Activated naive CD4-positive, alpha-beta T cell treated with anti-CD3 and anti-CD28 coated beads, Interleukin-2, amount 50 U/mL, for 16 hours (primary cell): Measurements from ENCODE around the gene GRWD1.

Experiments used
- DNase-seq: peaks from one replicate; pipeline ENCODE4 v3.0.0-alpha.2; 2020

Gene GRWD1

DNA sequence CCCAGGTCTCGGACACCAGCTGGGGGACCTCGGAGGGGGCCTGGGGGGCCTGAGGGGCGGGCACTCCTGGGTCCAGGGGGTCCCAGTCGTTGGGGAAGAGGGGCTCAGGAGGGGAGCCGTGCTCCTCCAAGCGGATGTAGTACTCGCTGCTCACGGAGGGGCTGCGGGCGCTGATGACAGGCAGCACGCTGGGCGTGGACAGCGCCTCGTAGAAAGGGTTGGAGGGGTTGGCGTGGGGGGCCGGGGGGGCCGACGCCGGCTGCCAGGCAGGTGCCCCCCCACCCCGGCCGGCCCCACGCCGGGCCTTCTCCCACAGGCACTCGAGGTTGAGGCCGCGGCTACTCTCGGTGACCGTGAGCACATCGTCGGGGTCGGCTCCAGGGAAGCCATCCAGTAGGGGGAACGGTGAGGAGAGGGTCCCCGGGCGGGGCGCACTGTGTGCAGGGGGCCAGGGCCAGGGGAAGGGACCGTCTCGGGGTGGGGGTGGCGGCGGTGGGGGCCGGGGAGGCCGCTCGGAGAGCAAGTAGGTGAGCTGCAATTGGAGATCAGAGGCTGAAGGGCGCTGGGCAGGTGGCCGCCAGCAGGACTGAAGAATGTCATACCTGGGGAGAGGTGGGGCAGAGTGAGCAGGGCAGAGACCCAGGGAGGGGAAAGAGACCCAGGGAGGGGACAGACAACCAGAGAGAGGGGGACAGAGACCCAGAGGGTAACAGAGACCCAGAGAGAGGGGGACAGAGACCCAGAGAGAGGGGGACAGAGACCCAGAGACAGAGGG is 53.7 kb downstream of the GRWD1 start:
- no peak for DNase-seq

GRCh38 chr19:48500830-48501493 is 55.2 kb downstream of the GRWD1 start:
- DNase-seq: no peak

- peak; percentile 63 for DNase-seq
These were observed 55.9 kb downstream of the GRWD1 start for GRCh38 chr19:48501494-48502349.

DNA sequence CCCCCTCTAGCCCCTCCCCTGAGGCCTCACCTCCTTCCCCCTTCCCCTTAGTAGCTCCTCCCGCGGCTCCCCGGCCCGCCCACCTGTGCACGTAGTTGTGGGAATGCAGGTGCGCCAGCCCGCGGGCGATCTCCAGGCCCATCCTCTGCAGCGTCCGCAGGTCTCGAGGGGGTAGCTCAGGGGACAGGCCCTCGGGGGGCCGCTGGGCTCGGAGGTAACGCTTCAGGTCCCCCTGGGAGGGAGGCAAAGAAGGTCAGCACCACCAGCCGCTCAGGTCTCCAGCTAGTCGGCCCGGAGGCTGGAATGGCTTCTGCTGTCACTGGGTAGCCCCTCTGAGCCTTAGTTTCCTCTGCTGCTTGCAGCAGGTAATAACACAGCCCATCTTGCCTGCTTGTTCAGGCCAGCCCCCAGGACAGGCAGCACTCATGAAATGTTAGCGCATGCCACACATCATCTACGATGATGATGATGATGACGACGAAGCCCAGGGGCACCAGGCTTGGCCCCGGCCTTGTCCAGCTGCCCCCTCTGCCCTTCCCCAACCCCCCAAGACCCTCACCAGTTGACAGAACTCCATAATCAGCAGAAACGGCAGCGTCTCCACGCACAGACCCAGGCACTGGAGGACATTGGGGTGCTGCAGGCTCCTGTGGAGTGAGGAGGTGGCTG is 56.7 kb downstream of the GRWD1 start:
- peak; percentile 78 for DNase-seq

DNA sequence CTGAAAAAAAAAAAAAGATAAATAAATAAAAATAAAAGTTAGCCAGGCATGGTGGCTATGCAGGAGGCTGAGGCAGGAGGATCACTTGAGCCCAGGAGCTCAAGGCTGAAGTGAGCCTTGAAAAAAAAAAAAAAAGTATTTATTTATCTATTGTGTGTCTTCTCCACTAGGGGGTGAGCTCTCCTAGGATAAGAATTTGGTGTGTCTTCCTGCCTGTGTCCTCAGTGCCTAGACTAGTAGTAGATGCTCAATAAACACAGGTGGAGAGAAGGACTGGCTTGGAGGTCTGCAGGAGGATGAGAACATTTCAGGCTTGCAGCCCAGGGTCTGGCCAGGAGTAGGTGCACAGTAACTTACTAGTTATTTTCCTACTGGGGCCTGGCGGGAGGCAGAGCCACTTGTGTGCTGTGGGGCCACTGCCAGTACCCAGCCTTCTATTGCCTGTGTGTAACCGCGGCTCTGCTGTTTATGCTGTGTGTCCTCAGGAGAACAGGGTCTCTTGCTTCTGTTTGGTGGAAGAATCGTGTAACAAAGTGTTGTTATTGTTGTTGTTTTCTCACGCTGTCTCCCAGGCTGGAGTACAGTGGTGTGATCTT is 60.5 kb downstream of the GRWD1 start:
- DNase-seq: no peak
